ENCODE data around the gene ITGB4.

The ITGB4 gene

DNA sequence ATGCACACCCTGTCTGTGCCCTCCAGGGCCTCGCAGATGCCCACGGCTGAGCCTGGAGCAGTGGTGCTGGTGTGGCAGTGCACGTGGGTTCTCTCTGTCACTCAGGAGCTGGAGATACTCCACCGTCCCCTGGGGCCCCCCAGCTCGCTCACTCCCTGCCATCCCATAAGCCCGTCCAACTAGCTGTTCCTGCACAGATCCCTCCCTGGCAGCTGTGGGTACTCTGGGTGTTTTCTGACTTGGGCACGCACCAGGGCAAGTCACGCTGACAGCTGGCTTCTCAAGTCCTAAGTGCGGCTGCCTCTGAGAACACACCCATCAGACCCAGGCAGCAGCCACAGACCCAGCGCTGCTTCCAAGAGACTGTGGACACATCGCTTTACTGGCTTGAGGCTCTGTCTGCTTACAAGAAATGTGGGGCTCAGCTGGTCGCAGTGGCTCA, 25.4 kb upstream of the ITGB4 start:
- no peak for TF ChIP-seq EZH2phosphoT487 (IDR thresholded peaks at IDR 0.05; ENCODE audit: low read length)
- no peak for TF ChIP-seq EZH2 (optimal IDR thresholded peaks at IDR 0.05; ENCODE audit: low read depth, low read length)
- Histone ChIP-seq H3K36me3 (replicated peaks; ENCODE audit: insufficient read depth, low read length) (no peaks in the 10 kb centered on the region), H3K4me3 (ENCODE audit: low read length) (no peak overlapping the region), H3K9me3 (replicated peaks; ENCODE audit: insufficient read depth, low read length) (no peaks in the 10 kb centered on the region), H4K20me1 (ENCODE audit: insufficient read depth, low read length) (no peaks in the 10 kb centered on the region), H3K27ac (ENCODE audit: low read length) (no peak overlapping the region), H3K9ac (ENCODE audit: low read length) (no peak overlapping the region), H3K27me3 (replicated peaks; ENCODE audit: insufficient read depth, low read length) (no peaks in the 10 kb centered on the region), H3K4me2 (ENCODE audit: low read depth, low read length) (no peak overlapping the region), H3K9me2 (replicated peaks; ENCODE audit: insufficient read depth, low read length) (no peaks in the 10 kb centered on the region), H2AFZ (ENCODE audit: low read length) (no peak overlapping the region), H3K79me2 (ENCODE audit: low read length) (peaks cover 69% of the 10 kb centered on the region), H3K4me1 (ENCODE audit: low read length) (peaks cover 2% of the 10 kb centered on the region), H3F3A (ENCODE audit: insufficient read depth, low read length) (no peaks in the 10 kb centered on the region)
- no peak for DNase-seq

DNA sequence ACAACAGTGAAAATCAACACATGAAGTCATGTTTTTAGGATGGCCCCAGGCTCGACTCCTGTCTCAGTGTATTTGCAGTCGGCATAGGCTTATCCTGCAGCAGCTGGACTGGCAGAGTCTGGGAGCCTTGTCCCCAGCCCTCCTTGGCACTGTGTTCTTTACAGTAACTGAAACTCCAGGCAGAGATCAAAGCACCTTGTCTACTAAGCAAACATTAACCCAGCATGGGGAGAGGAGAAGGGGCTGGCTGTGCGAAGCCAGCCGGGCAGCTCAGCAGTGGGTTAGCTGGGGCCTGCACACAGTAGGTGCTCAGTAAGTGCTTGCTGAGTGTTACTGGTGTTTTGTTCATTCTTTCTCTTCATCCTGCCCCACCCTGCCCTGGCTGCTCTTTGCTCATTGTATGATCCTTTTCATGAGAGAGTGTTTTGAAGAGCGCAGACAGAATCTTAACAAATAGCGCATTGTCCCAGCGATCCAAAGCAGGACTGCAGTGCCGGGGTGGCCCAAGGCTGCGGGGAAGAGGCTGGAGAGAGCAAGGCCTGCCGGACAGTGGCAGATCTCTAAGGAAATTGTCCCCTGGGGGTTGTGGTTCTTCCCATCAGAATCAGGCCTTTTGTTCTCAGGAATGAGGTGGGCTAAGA, 23.5 kb upstream of the ITGB4 start:
- Histone ChIP-seq H3K79me2 (ENCODE audit: low read length) (peaks cover 50% of the 10 kb centered on the region), H3K36me3 (replicated peaks; ENCODE audit: insufficient read depth, low read length) (no peaks in the 10 kb centered on the region), H2AFZ (ENCODE audit: low read length) (no peak overlapping the region), H3K9ac (ENCODE audit: low read length) (no peak overlapping the region), H3K4me3 (ENCODE audit: low read length) (no peak overlapping the region), H3K9me2 (replicated peaks; ENCODE audit: insufficient read depth, low read length) (no peaks in the 10 kb centered on the region), H3K4me2 (ENCODE audit: low read depth, low read length) (no peak overlapping the region), H3K27me3 (replicated peaks; ENCODE audit: insufficient read depth, low read length) (no peaks in the 10 kb centered on the region), H4K20me1 (ENCODE audit: insufficient read depth, low read length) (no peaks in the 10 kb centered on the region), H3F3A (ENCODE audit: insufficient read depth, low read length) (no peaks in the 10 kb centered on the region), H3K4me1 (ENCODE audit: low read length) (no peaks in the 10 kb centered on the region), H3K9me3 (replicated peaks; ENCODE audit: insufficient read depth, low read length) (no peaks in the 10 kb centered on the region), H3K27ac (ENCODE audit: low read length) (no peak overlapping the region)
- TF ChIP-seq, protein P1, sequence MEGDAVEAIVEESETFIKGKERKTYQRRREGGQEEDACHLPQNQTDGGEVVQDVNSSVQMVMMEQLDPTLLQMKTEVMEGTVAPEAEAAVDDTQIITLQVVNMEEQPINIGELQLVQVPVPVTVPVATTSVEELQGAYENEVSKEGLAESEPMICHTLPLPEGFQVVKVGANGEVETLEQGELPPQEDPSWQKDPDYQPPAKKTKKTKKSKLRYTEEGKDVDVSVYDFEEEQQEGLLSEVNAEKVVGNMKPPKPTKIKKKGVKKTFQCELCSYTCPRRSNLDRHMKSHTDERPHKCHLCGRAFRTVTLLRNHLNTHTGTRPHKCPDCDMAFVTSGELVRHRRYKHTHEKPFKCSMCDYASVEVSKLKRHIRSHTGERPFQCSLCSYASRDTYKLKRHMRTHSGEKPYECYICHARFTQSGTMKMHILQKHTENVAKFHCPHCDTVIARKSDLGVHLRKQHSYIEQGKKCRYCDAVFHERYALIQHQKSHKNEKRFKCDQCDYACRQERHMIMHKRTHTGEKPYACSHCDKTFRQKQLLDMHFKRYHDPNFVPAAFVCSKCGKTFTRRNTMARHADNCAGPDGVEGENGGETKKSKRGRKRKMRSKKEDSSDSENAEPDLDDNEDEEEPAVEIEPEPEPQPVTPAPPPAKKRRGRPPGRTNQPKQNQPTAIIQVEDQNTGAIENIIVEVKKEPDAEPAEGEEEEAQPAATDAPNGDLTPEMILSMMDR (IDR thresholded peaks at IDR 0.05; ENCODE audit: low read length): no peak
- TF ChIP-seq EZH2 (optimal IDR thresholded peaks at IDR 0.05; ENCODE audit: low read depth, low read length) (no peak), EZH2phosphoT487 (IDR thresholded peaks at IDR 0.05; ENCODE audit: low read length) (no peak)
- DNase-seq: no peak

DNA sequence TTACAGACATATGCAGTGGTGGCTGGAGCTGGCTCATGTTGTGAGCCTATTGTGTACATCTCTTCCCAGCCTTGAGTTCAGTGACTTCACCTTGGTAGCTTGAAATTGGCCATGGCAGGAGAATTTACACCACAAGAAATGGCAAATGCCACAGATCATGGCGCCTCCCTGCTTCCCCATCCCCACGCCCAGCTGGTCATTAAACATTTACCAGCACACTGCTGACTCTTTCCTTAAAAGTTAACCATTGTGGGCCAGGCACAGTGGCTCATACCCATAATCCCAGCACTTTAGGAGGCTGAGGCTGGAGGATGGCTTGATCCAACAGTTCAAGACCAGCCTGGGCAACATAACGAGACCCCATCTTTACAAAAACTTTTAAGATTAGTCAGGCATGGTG, 22.6 kb upstream of the ITGB4 start:
- Histone ChIP-seq H3K9ac (ENCODE audit: low read length) (no peak overlapping the region), H3K36me3 (replicated peaks; ENCODE audit: insufficient read depth, low read length) (0 out of 2 replicates have a peak, but pooled peaks cover 5% of the 10 kb centered on the region), H3K4me1 (ENCODE audit: low read length) (no peaks in the 10 kb centered on the region), H3K79me2 (ENCODE audit: low read length) (peaks cover 41% of the 10 kb centered on the region), H3F3A (ENCODE audit: insufficient read depth, low read length) (no peaks in the 10 kb centered on the region), H3K27ac (ENCODE audit: low read length) (no peak overlapping the region), H4K20me1 (ENCODE audit: insufficient read depth, low read length) (no peaks in the 10 kb centered on the region), H3K27me3 (replicated peaks; ENCODE audit: insufficient read depth, low read length) (no peaks in the 10 kb centered on the region), H3K4me2 (ENCODE audit: low read depth, low read length) (no peak overlapping the region), H3K4me3 (ENCODE audit: low read length) (no peak overlapping the region), H2AFZ (ENCODE audit: low read length) (no peak overlapping the region), H3K9me3 (replicated peaks; ENCODE audit: insufficient read depth, low read length) (no peaks in the 10 kb centered on the region), H3K9me2 (replicated peaks; ENCODE audit: insufficient read depth, low read length) (no peaks in the 10 kb centered on the region)
- TF ChIP-seq, protein P1 (IDR thresholded peaks at IDR 0.05; ENCODE audit: low read length): no peak
- TF ChIP-seq EZH2 (optimal IDR thresholded peaks at IDR 0.05; ENCODE audit: low read depth, low read length) (no peak), EZH2phosphoT487 (IDR thresholded peaks at IDR 0.05; ENCODE audit: low read length) (no peak)
- DNase-seq: no peak

DNA sequence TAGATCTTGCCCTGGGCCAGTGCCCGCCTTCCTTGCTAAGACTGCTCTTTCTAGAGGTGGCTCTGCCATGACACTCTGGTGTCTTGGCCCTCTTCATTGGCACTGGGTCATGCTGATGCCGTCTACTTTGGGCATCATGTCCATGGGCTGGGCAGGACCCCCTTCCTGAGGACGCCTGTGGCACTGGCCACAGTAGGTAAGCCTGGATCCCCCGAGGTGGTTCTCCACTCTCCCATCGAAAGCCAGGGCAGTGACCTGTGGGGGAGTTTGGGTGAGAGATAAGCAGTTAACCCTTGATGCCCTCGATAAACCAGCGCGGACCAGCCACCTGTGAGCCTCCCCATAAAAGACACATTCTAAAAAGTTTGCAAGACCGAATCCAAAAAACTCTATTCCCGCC, 20.0 kb upstream of the ITGB4 start:
- TF ChIP-seq EZH2 (optimal IDR thresholded peaks at IDR 0.05; ENCODE audit: low read depth, low read length) (no peak), EZH2phosphoT487 (IDR thresholded peaks at IDR 0.05; ENCODE audit: low read length) (no peak)
- Histone ChIP-seq H3K4me1 (ENCODE audit: low read length) (no peaks in the 10 kb centered on the region), H3K9me3 (replicated peaks; ENCODE audit: insufficient read depth, low read length) (no peaks in the 10 kb centered on the region), H2AFZ (ENCODE audit: low read length) (no peak overlapping the region), H4K20me1 (ENCODE audit: insufficient read depth, low read length) (no peaks in the 10 kb centered on the region), H3K4me3 (ENCODE audit: low read length) (no peak overlapping the region), H3F3A (ENCODE audit: insufficient read depth, low read length) (no peaks in the 10 kb centered on the region), H3K9me2 (replicated peaks; ENCODE audit: insufficient read depth, low read length) (no peaks in the 10 kb centered on the region), H3K9ac (ENCODE audit: low read length) (no peak overlapping the region), H3K4me2 (ENCODE audit: low read depth, low read length) (no peak overlapping the region), H3K36me3 (replicated peaks; ENCODE audit: insufficient read depth, low read length) (peaks cover 5% of the 10 kb centered on the region; the same call in 1 of the 2 replicates), H3K79me2 (ENCODE audit: low read length) (peaks cover 17% of the 10 kb centered on the region), H3K27ac (ENCODE audit: low read length) (no peak overlapping the region), H3K27me3 (replicated peaks; ENCODE audit: insufficient read depth, low read length) (no peaks in the 10 kb centered on the region)
- no peak for DNase-seq
